ENCODE measurements around the gene ROM1.

Gene ROM1

GRCh38 chr11:62572431-62572830 is 40.6 kb upstream of the ROM1 start:
- no peak for TF ChIP-seq POLR2A (IDR thresholded peaks at IDR 0.05; ENCODE audit: extremely low read depth, insufficient read length)
- TF ChIP-seq CTCF (IDR thresholded peaks at IDR 0.05; ENCODE audit: low read depth, low read length): no peak
- TF ChIP-seq MYC (IDR thresholded peaks at IDR 0.05; ENCODE audit: low read depth, low read length): no peak
- no peak for TF ChIP-seq MAX (IDR thresholded peaks at IDR 0.05; ENCODE audit: low read depth, low read length)
- DNase-seq (ENCODE audit: low read depth): no peak
- peak overlapping the region; percentile 99 for H3K4me3 ChIP-seq (ENCODE audit: low read depth, low read length)

- DNase-seq (ENCODE audit: low read depth): peak; percentile 59
- TF ChIP-seq MAX (IDR thresholded peaks at IDR 0.05; ENCODE audit: low read depth, low read length): no peak
- no peak for TF ChIP-seq POLR2A (IDR thresholded peaks at IDR 0.05; ENCODE audit: extremely low read depth, insufficient read length)
- TF ChIP-seq CTCF (IDR thresholded peaks at IDR 0.05; ENCODE audit: low read depth, low read length): no peak
- no peak for TF ChIP-seq MYC (IDR thresholded peaks at IDR 0.05; ENCODE audit: low read depth, low read length)
- H3K4me3 ChIP-seq (ENCODE audit: low read depth, low read length): peak overlapping the region; percentile 99
These were observed 40.0 kb upstream of the ROM1 start for GRCh38 chr11:62573006-62573591.

- TF ChIP-seq MYC (IDR thresholded peaks at IDR 0.05; ENCODE audit: low read depth, low read length): peak; percentile 67
- TF ChIP-seq MAX (IDR thresholded peaks at IDR 0.05; ENCODE audit: low read depth, low read length): peak; percentile 52
- no peak for TF ChIP-seq CTCF (IDR thresholded peaks at IDR 0.05; ENCODE audit: low read depth, low read length)
- peak; percentile 88 for TF ChIP-seq POLR2A (IDR thresholded peaks at IDR 0.05; ENCODE audit: extremely low read depth, insufficient read length)
- peak within 1 kb of the TSS; percentile 99 for H3K4me3 ChIP-seq (ENCODE audit: low read depth, low read length)
- DNase-seq (ENCODE audit: low read depth): peak; percentile 100
These were observed 39.3 kb upstream of the ROM1 start, which contains the start of gene EEF1G for GRCh38 chr11:62573592-62574362. TSS of gene EEF1G (minus strand) at chr11:62573891. CDS start at chr11:62573842, 49 bp downstream.

GRCh38 chr11:62574363-62575071 is 38.5 kb upstream of the ROM1 start:
- H3K4me3 ChIP-seq (ENCODE audit: low read depth, low read length): peak overlapping the region; percentile 84
- DNase-seq (ENCODE audit: low read depth): peak; percentile 72
- TF ChIP-seq POLR2A (IDR thresholded peaks at IDR 0.05; ENCODE audit: extremely low read depth, insufficient read length) (peak; percentile 5), MAX (IDR thresholded peaks at IDR 0.05; ENCODE audit: low read depth, low read length) (no peak), CTCF (IDR thresholded peaks at IDR 0.05; ENCODE audit: low read depth, low read length) (no peak), MYC (IDR thresholded peaks at IDR 0.05; ENCODE audit: low read depth, low read length) (peak; percentile 80)

GRCh38 chr11:62575156-62575555 is 37.9 kb upstream of the ROM1 start:
- H3K4me3 ChIP-seq (ENCODE audit: low read depth, low read length): peak overlapping the region; percentile 84
- no peak for DNase-seq (ENCODE audit: low read depth)
- no peak for TF ChIP-seq MAX (IDR thresholded peaks at IDR 0.05; ENCODE audit: low read depth, low read length)
- no peak for TF ChIP-seq MYC (IDR thresholded peaks at IDR 0.05; ENCODE audit: low read depth, low read length)
- TF ChIP-seq CTCF (IDR thresholded peaks at IDR 0.05; ENCODE audit: low read depth, low read length): no peak
- no peak for TF ChIP-seq POLR2A (IDR thresholded peaks at IDR 0.05; ENCODE audit: extremely low read depth, insufficient read length)

All from NB4 (cell line).